Measurements from ENCODE around the gene KIAA2012.

The KIAA2012 gene

GRCh38 chr2:202035941-202036372 is 37.1 kb upstream of the KIAA2012 start:
- DNase-seq (ENCODE audit: low spot score): no peak
- no peak for TF ChIP-seq CTCF (IDR thresholded peaks at IDR 0.05; ENCODE audit: extremely low read depth, insufficient read depth, missing control alignments)
- in situ Hi-C loops (cut with MboI; ENCODE audit: low pct_unique_long_range_greater_than_20kb, low sequenced_read_pairs, unreplicated experiment): no loop called here

- in situ Hi-C loops (cut with MboI; ENCODE audit: low pct_unique_long_range_greater_than_20kb, low sequenced_read_pairs, unreplicated experiment): no loop called here
- no peak for DNase-seq (ENCODE audit: low spot score)
Observed at GRCh38 chr2:202036601-202037037, 36.4 kb upstream of the KIAA2012 start.

GRCh38 chr2:202037086-202037485 is 36.0 kb upstream of the KIAA2012 start:
- in situ Hi-C loops (cut with MboI; ENCODE audit: low pct_unique_long_range_greater_than_20kb, low sequenced_read_pairs, unreplicated experiment): no loop called here
- no peak for DNase-seq (ENCODE audit: low spot score)
- TF ChIP-seq CTCF (IDR thresholded peaks at IDR 0.05; ENCODE audit: extremely low read depth, insufficient read depth, missing control alignments): no peak

More at GRCh38 chr2:202036601-202037037, 36.4 kb upstream of the KIAA2012 start:
- TF ChIP-seq CTCF (IDR thresholded peaks at IDR 0.05; ENCODE audit: extremely low read depth, insufficient read depth, missing control alignments): no peak

- in situ Hi-C loops (cut with MboI; ENCODE audit: low pct_unique_long_range_greater_than_20kb, low sequenced_read_pairs, unreplicated experiment): no loop called here
- DNase-seq (ENCODE audit: low spot score): no peak
- no peak for TF ChIP-seq CTCF (IDR thresholded peaks at IDR 0.05; ENCODE audit: extremely low read depth, insufficient read depth, missing control alignments)
Observed at GRCh38 chr2:202038471-202039277, 34.4 kb upstream of the KIAA2012 start.

- no peak for TF ChIP-seq CTCF (IDR thresholded peaks at IDR 0.05; ENCODE audit: extremely low read depth, insufficient read depth, missing control alignments)
- no peak for DNase-seq (ENCODE audit: low spot score)
- in situ Hi-C loops (cut with MboI; ENCODE audit: low pct_unique_long_range_greater_than_20kb, low sequenced_read_pairs, unreplicated experiment): no loop called here
Observed at GRCh38 chr2:202039278-202040078, 33.6 kb upstream of the KIAA2012 start.

- TF ChIP-seq CTCF (IDR thresholded peaks at IDR 0.05; ENCODE audit: extremely low read depth, insufficient read depth, missing control alignments): no peak
- DNase-seq (ENCODE audit: low spot score): no peak
- in situ Hi-C loops (cut with MboI; ENCODE audit: low pct_unique_long_range_greater_than_20kb, low sequenced_read_pairs, unreplicated experiment): no loop called here
Observed at GRCh38 chr2:202040079-202040844, 32.8 kb upstream of the KIAA2012 start.
